Activated CD8-positive, alpha-beta memory T cell treated with anti-CD3 and anti-CD28 coated beads, Interleukin-2, amount 50 U/mL, for 4 hours (primary cell): Measurements from ENCODE around the gene MEGF6.

Experiments used
- DNase-seq: peaks from one replicate; pipeline ENCODE4 v3.0.0-alpha.2; 2020

Gene MEGF6

GRCh38 chr1:3516911-3517675 lies 94.2 kb downstream of the MEGF6 start:
- DNase-seq = no peak

GRCh38 chr1:3516481-3516869 lies 94.8 kb downstream of the MEGF6 start:
- DNase-seq = no peak

- no peak for DNase-seq
Observed at GRCh38 chr1:3515774-3516480, 95.4 kb downstream of the MEGF6 start.

GRCh38 chr1:3515272-3515671 lies 96.0 kb downstream of the MEGF6 start:
- DNase-seq = no peak

- DNase-seq = no peak
Observed at GRCh38 chr1:3514404-3514803, 96.9 kb downstream of the MEGF6 start.

- no peak for DNase-seq
Observed at GRCh38 chr1:3511856-3512255, 99.5 kb downstream of the MEGF6 start.

GRCh38 chr1:3511306-3511705 lies 100.0 kb downstream of the MEGF6 start:
- DNase-seq = no peak

GRCh38 chr1:3510956-3511250 lies 100.4 kb downstream of the MEGF6 start:
- DNase-seq = no peak

GRCh38 chr1:3510136-3510955 lies 101.0 kb downstream of the MEGF6 start:
- DNase-seq = no peak

GRCh38 chr1:3509721-3510120 lies 101.6 kb downstream of the MEGF6 start:
- DNase-seq = no peak

- DNase-seq = no peak
Observed at GRCh38 chr1:3508757-3509415, 102.4 kb downstream of the MEGF6 start.

- no peak for DNase-seq
Observed at GRCh38 chr1:3507636-3508275, 103.6 kb downstream of the MEGF6 start.

GRCh38 chr1:3506943-3507342 lies 104.4 kb downstream of the MEGF6 start:
- DNase-seq = no peak

GRCh38 chr1:3506041-3506440 lies 105.3 kb downstream of the MEGF6 start:
- DNase-seq = no peak

- DNase-seq = no peak
Observed at GRCh38 chr1:3505161-3505560, 106.1 kb downstream of the MEGF6 start.

- DNase-seq = no peak
Observed at GRCh38 chr1:3504822-3505153, 106.5 kb downstream of the MEGF6 start.

GRCh38 chr1:3504151-3504821 lies 107.0 kb downstream of the MEGF6 start:
- DNase-seq = no peak

GRCh38 chr1:3503525-3503886 lies 107.8 kb downstream of the MEGF6 start:
- DNase-seq = no peak

- no peak for DNase-seq
Observed at GRCh38 chr1:3502641-3503524, 108.4 kb downstream of the MEGF6 start.

GRCh38 chr1:3501856-3502640 lies 109.3 kb downstream of the MEGF6 start:
- DNase-seq = no peak

- DNase-seq = no peak
Observed at GRCh38 chr1:3501437-3501836, 109.9 kb downstream of the MEGF6 start.
